Heart right ventricle (tissue), 16 donors: ENCODE results near the gene CDKAL1. TPM values are rescaled to one million over a fixed set of nuclear protein-coding genes. Genes with fewer than 3 reads are reported as not detected.

ENCODE experiments used
- ATAC-seq, 8 donors: fragments of 200-7000 bp; cut with Tn5 transposase; one replicate each; pipeline ENCODE4 v1.9.1; 2020; ENCODE audit warnings: mild to moderate bottlenecking in 8 of 8, moderate library complexity in 8 of 8, moderate number of reproducible peaks in 1 of 8
- DNase-seq, 2 donors: peaks; one replicate each; pipeline ENCODE4 v3.0.0-alpha.2; 2020
- H3K27ac ChIP-seq, 10 donors: fragments of 200-600 bp; sonication (generic) in 2 of 10; one replicate each; pipeline versions ENCODE4 v1.5.0 to v1.8.0; 2020 to 2022; ENCODE audit warnings: mild to moderate bottlenecking in 3 of 10
- H3K27me3 ChIP-seq, 7 donors: fragments of 200-600 bp; one replicate each; pipeline ENCODE4 v1.8.0; 2021 to 2022; ENCODE audit warnings: mild to moderate bottlenecking in 2 of 7
- H3K36me3 ChIP-seq, 9 donors: fragments of 200-600 bp; sonication (generic) in 1 of 9; one replicate each; pipeline versions ENCODE4 v1.5.0 to v1.8.0; 2020 to 2022; ENCODE audit warnings: mild to moderate bottlenecking in 2 of 9
- H3K4me1 ChIP-seq, 9 donors: fragments of 200-600 bp; sonication (generic) in 1 of 9; one replicate each; pipeline versions ENCODE4 v1.5.0 to v1.8.0; 2020 to 2022; ENCODE audit warnings: mild to moderate bottlenecking in 4 of 9
- H3K4me3 ChIP-seq, 10 donors: fragments of 200-600 bp; sonication (generic) in 2 of 10; one replicate each; pipeline versions ENCODE4 v1.5.0 to v1.8.0; 2020 to 2022; ENCODE audit warnings: mild to moderate bottlenecking in 7 of 10, moderate library complexity in 2 of 10
- H3K9me3 ChIP-seq, 11 donors: fragments of 200-600 bp in 10 of 11; sonication (generic) in 2 of 11; one replicate each; pipeline versions ENCODE4 v1.5.0 to v1.8.0; 2013 to 2022; ENCODE audit warnings: mild to moderate bottlenecking in 2 of 11, control low read depth in 1 of 11, moderate library complexity in 1 of 11
- WGBS, 2 donors: extraction: QIAGEN DNeasy Blood & Tissue Kit; methylation state at CpG; one replicate each; pipeline ENCODE4 v1.1.7; 2013; ENCODE audit warnings: inconsistent platforms in 1 of 2; 5-methylcytosine and 5-hydroxymethylcytosine counted together
- intact Hi-C, 10 donors: fragments of 100-400 bp; cut with DNase I; formaldehyde crosslinking; loops; one replicate each; pipeline versions ENCODE4 v1.11.1 to v1.14.2; 2022
- polyA plus RNA-seq, 2 donors: library from polyadenylated mRNA; stranded (reverse); fragments of 200-250 nt; gene quantifications; one replicate each; pipeline ENCODE4 v1.2.3, GENCODE V29; 2013
- total RNA-seq, 10 donors: library from RNA; stranded (reverse); fragmentation: NEBNext Ultra II Directional in 3 of 10; extraction: Animal tissue kit (Norgen Biotek cat#: 25700) in 3 of 10; gene quantifications; one replicate each; pipeline versions ENCODE4 v1.2.1 to v1.2.4, GENCODE V29; 2021 to 2023
- TF ChIP-seq, protein P1 (sequence below), 9 donors: fragments of 200-600 bp; sonication (generic) in 2 of 9; IDR thresholded peaks; one replicate each; pipeline versions ENCODE4 v1.5.0 to v1.8.0; 2021 to 2022; ENCODE audit warnings: antibody characterized with exemption in 9 of 9, mild to moderate bottlenecking in 5 of 9, moderate library complexity in 1 of 9
- donor health status: Arrhythmogenic right ventricular cardiomyopathy.
- donor health status: ischemic (EF 13 %, LVEDD 7.1; RV severe dilation, severe dysfunction).
- donor health status: healthy with polysubstance abuse.
- donor health status: DM: no; HTN: yes; CAD: no.
- donor health status: DM: no; HTN: no; CAD: no.
- donor health status: ischemic (EF 25% LVEDD 6.9; RV normal size, moderate dysfunction).
- donor health status: ischemic (EF 25% LVEDD 5.7; RV mildly dilated, moderate dysfunction).
- donor health status: healthy.
- donor health status: DM: yes; HTN: yes; CAD: no.
- donor health status: Ischemic cardiomyopathy.
- donor health status: ischemic (EF 35%, LVEDD 5.7; RV mildly dilated, moderate dysfunction).
- donor health status: nonischemic (EF 11% LVEDD 7.7; RV severe dilation, severe dysfunction).
- donor health status: DM: yes; HTN: yes; CAD: no.
- donor health status: PGD.
- donor health status: ischemic (EF 29% LVEDD 5.4; RV normal size, mild dysfunction).
- donor health status: nonischemic (EF 23%, LVEDD 6.1; RV moderate dilation, normal function).

Gene CDKAL1
- total and polyA plus RNA-seq, 12 donors = 3.2 to 14.0 (median 10.6) TPM

DNA sequence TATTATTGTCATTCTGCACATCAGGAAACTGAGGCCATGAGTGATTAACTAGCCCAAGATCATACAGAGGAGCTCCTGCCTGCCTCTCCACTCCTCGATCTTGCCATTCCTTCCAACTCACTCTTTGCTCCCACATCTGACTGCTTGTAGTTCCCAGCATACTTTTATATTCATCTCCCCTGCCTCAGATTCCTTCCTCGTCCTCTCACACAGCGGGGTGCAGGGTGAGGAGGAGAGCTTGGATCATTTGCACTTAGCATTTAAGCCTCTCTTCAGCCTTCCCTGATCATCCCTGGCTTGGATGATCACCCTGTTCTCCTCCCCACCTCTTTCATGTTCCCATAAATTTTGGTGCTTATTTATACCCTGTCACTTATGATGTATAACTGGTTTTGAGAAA is 544.2 kb downstream of the CDKAL1 start:
- Histone ChIP-seq H3K27me3 (no peaks in the 10 kb centered on the region), H3K9me3 (peaks cover 0 to 20% (median 6%) of the 10 kb centered on the region in 11 donors), H3K4me1 (peaks cover 0 to 3% (median 0%) of the 10 kb centered on the region in 9 donors), H3K27ac (no peak overlapping the region), H3K4me3 (no peak overlapping the region), H3K36me3 (peaks cover 0 to 6% (median 0%) of the 10 kb centered on the region in 9 donors)
- intact Hi-C loops = no loop called here
- 92 to 95% methylated on average over 3 of the region's 3 CpGs for WGBS, 2 donors
- no peak for ATAC-seq
- TF ChIP-seq, protein P1, sequence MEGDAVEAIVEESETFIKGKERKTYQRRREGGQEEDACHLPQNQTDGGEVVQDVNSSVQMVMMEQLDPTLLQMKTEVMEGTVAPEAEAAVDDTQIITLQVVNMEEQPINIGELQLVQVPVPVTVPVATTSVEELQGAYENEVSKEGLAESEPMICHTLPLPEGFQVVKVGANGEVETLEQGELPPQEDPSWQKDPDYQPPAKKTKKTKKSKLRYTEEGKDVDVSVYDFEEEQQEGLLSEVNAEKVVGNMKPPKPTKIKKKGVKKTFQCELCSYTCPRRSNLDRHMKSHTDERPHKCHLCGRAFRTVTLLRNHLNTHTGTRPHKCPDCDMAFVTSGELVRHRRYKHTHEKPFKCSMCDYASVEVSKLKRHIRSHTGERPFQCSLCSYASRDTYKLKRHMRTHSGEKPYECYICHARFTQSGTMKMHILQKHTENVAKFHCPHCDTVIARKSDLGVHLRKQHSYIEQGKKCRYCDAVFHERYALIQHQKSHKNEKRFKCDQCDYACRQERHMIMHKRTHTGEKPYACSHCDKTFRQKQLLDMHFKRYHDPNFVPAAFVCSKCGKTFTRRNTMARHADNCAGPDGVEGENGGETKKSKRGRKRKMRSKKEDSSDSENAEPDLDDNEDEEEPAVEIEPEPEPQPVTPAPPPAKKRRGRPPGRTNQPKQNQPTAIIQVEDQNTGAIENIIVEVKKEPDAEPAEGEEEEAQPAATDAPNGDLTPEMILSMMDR (IDR thresholded peaks at IDR 0.05) = no peak
- no peak for DNase-seq

DNA sequence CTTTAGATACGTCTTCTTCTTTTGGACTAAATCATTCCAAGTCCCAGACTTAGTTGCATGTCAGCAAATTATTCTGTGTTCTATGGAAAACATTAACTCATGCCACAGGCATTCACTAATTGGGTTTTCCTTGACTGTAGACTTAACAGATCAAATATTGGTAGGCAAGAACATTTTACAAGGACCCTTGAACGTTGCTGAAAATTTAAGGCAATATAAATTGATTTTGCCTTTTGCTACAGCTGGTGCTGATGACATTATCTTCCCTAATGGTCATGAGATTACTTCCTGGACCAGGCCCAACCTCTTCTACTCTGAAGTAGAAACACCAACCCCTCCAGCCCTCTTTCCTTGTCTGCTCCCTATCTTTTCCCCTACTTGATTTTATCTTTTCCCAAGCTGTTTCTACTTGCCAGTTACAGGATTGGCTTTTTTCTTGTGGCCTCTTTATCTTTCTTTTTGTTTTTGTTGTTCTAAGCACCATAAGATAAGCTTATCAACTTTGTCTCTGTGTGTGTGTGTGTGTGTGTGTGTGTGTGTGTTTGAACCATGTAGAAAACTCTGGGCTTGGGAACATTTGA is 545.3 kb downstream of the CDKAL1 start:
- DNase-seq = no peak
- H3K4me3 ChIP-seq = no peak overlapping the region
- H3K4me1 ChIP-seq = peaks cover 0 to 3% (median 0%) of the 10 kb centered on the region in 9 donors
- H3K36me3 ChIP-seq = peaks cover 0 to 7% (median 0%) of the 10 kb centered on the region in 9 donors
- intact Hi-C loops = no loop called here
- TF ChIP-seq, protein P1 (IDR thresholded peaks at IDR 0.05) = no peak
- peak in 1 of 8 donors; percentile 34 for ATAC-seq
- H3K27ac ChIP-seq = no peak overlapping the region
- 58 to 59% methylated on average over 2 of the region's 2 CpGs for WGBS, 2 donors
- no peaks in the 10 kb centered on the region for H3K27me3 ChIP-seq
- H3K9me3 ChIP-seq = peaks cover 0 to 12% (median 0%) of the 10 kb centered on the region in 11 donors

DNA sequence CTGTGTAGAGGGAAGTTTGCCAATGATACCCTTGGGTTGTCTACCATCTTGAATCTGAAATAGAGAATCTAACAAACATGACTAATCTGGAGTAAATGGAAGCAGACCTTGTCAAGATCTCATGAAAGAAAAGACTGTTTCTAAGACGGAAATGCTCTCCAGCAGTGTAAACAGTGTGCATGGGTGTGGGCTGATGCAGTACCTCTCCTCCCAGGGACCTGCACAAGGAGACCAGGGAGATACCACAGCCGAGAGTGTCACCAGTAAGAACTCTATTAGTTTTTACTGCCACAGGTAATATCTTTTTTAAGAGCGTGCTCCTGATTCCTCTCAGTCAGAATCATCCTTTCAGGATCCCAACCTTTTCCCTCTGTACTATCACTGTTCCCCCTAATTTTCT is 546.0 kb downstream of the CDKAL1 start:
- TF ChIP-seq, protein P1 (IDR thresholded peaks at IDR 0.05) = no peak
- peaks cover 0 to 12% (median 0%) of the 10 kb centered on the region in 11 donors for H3K9me3 ChIP-seq
- peaks cover 0 to 7% (median 0%) of the 10 kb centered on the region in 9 donors for H3K36me3 ChIP-seq
- ATAC-seq (no peak), DNase-seq (no peak)
- H3K27me3 ChIP-seq = no peaks in the 10 kb centered on the region
- peaks cover 0 to 3% (median 0%) of the 10 kb centered on the region in 9 donors for H3K4me1 ChIP-seq
- WGBS, 2 donors = 93 to 95% methylated on average over 3 of the region's 3 CpGs
- intact Hi-C loops = no loop called here
- no peak overlapping the region for H3K27ac ChIP-seq
- no peak overlapping the region for H3K4me3 ChIP-seq

DNA sequence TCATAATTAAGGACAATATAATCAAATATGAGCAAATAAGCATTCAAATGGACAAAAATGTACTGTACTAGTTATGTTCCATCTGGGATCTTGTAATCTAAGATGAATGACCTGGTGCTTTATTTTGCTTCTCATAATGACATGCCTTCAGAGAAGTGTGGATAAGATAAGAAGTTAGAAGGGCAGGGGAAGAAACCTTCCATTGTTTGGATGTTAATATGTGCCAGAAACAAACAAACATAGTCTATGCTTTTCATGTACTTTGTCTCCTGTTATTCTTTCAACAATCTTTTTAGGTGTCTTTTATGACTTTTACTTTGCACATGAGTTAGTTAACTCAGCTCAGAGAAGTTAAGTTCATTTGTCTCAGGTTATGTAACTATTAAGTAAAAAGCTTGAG is 547.8 kb downstream of the CDKAL1 start:
- H3K27me3 ChIP-seq = no peaks in the 10 kb centered on the region
- H3K4me1 ChIP-seq = peaks cover 0 to 3% (median 0%) of the 10 kb centered on the region in 9 donors
- peaks cover 0 to 8% (median 0%) of the 10 kb centered on the region in 11 donors for H3K9me3 ChIP-seq
- H3K36me3 ChIP-seq = peaks cover 0 to 7% (median 0%) of the 10 kb centered on the region in 9 donors
- DNase-seq (no peak), ATAC-seq (no peak)
- H3K27ac ChIP-seq = no peak overlapping the region
- intact Hi-C loops = no loop called here
- H3K4me3 ChIP-seq = no peak overlapping the region
- TF ChIP-seq, protein P1 (IDR thresholded peaks at IDR 0.05) = no peak
